Measurements from ENCODE around the gene ZNF91.
"Not testable (repeated sequence)": the region's sequence is repeated elsewhere in the genome, so short reads cannot be mapped to it uniquely, and the experiment has no call there.

Gene ZNF91

DNA sequence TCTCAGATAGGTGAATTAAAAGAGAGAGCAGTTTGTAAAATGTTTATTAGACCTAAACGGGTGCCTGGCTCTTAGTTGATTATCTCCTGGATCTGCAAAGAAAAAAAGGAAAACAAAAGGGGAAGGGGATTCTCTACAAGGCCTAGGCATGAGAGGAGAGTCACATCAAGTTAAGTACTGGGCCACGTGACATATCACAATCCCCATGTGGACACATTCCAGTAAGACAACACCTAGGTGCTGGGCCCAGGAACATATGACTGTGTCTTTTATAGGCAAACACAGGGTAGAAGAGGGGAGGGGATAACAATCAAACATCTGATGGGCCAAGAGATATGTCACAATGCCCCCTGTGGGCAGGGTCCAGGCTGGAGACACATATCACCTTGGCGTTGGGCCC, 4.2 kb upstream of the ZNF91 start:
- no peak for DNase-seq (ENCODE audit: extremely low read depth in 1 of 2, low read depth in 1 of 2)

GRCh38 chr19:23395722-23396117, 449 bp upstream of the ZNF91 start:
- DNase-seq (ENCODE audit: extremely low read depth in 1 of 2, low read depth in 1 of 2) = not testable (repeated sequence)

DNA sequence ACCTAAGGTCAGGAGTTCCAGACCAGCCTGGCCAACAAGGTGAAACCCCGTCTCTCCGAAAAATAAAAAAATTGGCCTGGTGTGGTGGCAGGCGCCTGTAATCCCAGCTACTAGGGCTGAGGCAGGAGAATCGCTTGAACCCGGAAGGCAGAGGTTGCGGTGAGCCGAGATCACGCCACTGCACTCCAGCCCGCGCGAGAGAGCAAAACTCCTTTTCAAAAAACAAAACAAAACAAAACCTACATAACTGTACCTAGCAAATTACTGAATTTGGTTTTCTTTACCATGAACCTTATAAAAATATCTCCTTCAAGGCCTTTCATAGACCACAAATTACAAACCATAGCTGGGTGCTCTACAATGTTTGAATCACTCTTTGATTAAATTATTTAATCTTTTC, 760 bp downstream of the ZNF91 start:
- DNase-seq (ENCODE audit: extremely low read depth in 1 of 2, low read depth in 1 of 2) = no peak

DNA sequence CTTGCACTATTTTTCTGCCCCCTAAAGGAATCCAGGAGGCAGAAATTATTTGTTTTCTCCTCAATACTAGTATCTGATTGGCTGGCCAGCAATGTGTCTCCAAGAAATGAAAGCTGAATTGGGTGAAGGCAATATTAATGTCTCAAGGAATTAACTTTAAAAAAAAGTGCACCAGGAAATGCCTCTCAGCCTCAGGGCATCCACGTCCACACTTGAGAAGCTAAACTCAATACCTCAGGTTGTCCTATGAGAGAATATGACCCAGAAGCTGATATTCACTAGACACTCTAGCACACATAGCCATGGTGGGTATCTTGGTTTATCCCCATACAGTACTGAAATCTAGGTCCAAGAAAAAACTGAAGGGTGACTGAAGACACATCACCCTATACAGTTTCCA, 2.1 kb downstream of the ZNF91 start:
- DNase-seq (ENCODE audit: extremely low read depth in 1 of 2, low read depth in 1 of 2) = no peak

DNA sequence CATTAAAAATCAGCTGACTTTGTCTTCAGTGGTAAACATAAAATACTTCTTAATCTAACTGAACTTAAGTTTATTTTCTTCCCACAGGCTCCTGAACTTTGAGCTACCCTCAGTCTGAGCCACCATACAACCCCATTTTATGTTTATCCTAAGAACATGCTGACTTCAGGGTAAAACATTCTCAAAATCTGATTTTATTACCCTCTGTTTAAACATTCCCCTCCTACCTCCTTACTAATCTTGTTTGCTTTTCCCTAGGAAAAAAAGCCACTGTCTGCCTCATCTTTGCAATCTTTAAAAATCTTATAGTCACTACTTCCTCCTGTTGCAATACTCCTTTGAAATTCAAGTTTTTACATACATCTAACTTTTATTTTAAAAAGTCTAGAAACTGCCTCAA, 4.0 kb downstream of the ZNF91 start:
- DNase-seq (ENCODE audit: extremely low read depth in 1 of 2, low read depth in 1 of 2) = no peak

DNA sequence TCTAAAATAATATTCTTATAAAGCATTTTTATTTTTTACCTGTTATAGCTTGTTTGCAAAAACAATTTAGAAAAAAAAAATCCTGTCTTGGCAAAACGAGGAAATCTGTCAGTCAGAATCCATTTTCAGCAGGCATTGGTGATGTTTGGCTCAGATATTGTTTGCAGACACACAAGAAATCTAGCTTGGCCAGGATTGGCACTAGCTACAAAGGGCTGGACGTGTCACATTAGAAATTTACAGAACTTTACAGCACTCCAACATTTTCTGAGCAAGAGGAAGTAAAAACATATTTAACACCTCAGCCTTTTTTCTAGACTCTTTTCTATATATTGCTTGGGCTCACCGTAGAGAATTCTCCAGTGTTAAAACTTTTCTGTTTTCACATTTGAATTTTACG, 9.9 kb downstream of the ZNF91 start:
- no peak for DNase-seq (ENCODE audit: extremely low read depth in 1 of 2, low read depth in 1 of 2)

GRCh38 chr19:23384858-23385257, 10.4 kb downstream of the ZNF91 start:
- DNase-seq (ENCODE audit: extremely low read depth in 1 of 2, low read depth in 1 of 2) = no peak

DNA sequence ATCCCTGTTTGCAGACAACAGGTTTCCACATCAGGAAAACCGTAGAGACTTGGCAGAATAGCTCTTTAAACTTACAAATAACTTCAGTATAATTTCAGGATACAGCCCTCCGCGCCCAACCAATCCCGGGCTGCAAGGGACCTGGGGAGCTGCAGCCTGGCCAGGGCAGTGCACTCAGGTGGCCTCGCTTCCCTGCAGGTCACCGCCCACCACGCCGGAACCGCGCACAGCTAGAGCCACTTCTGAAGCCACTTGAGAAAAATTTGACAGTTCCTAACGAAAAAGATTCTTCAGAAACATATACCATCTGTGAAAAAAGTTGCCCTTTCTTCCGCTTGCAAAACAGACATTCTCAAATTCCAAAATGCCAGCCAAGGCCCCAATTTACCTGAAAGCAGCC, 11.1 kb downstream of the ZNF91 start:
- no peak for DNase-seq (ENCODE audit: extremely low read depth in 1 of 2, low read depth in 1 of 2)

GRCh38 chr19:23382955-23383354, 12.3 kb downstream of the ZNF91 start:
- DNase-seq (ENCODE audit: extremely low read depth in 1 of 2, low read depth in 1 of 2) = no peak

- no peak for DNase-seq (ENCODE audit: extremely low read depth in 1 of 2, low read depth in 1 of 2)
Measured at GRCh38 chr19:23381114-23381513, 14.2 kb downstream of the ZNF91 start.

DNA sequence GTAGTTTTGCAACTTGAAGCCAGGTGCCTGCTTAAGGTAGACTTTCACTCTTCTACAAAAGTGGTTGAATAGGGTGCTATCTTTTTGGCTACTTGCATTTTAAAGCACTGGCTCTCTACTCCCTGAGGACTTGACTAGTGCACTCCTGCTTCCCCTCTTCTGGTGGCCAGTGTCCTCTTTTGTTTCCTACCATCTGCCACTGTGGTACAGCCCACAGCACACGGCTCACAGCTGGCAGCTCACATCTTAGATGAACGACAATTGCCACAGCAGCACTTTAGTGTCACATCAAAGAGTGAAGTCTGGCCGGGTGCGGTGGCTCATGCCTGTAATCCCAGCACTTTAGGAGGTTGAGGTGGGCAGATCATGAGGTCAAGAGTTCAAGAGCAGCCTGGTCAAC, 15.6 kb downstream of the ZNF91 start:
- DNase-seq (ENCODE audit: extremely low read depth in 1 of 2, low read depth in 1 of 2) = not testable (repeated sequence)

- no peak for DNase-seq (ENCODE audit: extremely low read depth in 1 of 2, low read depth in 1 of 2)
Measured at GRCh38 chr19:23378948-23379347, 16.3 kb downstream of the ZNF91 start.

DNA sequence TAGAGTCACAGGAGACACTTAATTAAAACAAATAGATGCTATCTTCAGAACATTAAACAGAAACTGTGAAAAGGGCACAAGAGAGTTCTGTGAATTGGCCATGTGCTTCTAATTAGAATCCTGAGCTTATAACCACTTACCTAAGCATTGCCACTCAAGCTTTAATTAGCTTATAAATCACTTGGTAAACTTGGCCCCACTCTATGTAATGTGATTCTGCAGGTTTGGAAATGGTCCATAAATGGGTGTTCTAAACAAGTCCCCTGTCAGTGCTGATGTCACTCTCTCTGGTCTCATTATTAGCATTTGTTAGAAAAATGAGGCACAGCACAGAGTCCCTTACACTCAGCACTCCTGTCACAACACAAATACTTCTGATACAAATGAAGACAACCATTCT, 18.0 kb downstream of the ZNF91 start:
- no peak for DNase-seq (ENCODE audit: extremely low read depth in 1 of 2, low read depth in 1 of 2)

DNA sequence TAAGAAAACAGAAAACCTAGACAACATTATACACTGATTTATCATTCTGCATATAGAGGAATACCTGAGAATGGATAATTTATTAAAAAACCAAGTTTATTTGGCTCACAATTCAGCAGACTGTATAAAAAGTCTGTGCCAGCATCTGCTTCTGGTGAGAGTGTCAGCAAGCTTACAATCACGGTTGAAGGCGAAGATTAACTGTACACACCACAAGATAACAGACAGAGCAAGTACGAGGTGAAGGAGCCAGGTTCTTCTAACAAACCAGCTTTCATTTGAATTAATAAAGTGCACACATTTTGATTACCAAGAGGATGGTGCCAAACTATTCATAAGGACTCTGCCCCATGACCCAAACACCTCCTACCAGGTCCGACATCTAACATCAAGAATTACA, 28.8 kb downstream of the ZNF91 start:
- no peak for DNase-seq (ENCODE audit: extremely low read depth in 1 of 2, low read depth in 1 of 2)

- not testable (repeated sequence) for DNase-seq (ENCODE audit: extremely low read depth in 1 of 2, low read depth in 1 of 2)
Measured at GRCh38 chr19:23366031-23366430, 29.2 kb downstream of the ZNF91 start.

DNA sequence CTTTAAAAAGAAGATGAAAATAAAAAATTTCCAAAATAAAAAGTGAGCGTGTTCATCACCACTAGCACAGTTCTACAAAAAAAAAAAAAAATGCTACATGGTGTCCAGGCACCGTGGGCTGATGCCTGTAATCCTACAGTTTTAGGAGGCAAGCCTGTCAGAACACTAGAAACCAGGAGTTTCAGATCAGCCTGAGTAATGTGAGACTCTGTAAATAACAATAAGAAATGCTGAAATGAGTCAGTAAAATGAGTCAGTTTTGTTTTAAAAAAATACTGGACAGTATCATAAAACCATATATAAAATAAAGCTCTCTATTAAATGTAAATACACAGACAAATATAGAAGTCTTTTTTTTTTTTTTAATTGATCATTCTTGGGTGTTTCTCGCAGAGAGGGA, 30.0 kb downstream of the ZNF91 start:
- no peak for DNase-seq (ENCODE audit: extremely low read depth in 1 of 2, low read depth in 1 of 2)

DNA sequence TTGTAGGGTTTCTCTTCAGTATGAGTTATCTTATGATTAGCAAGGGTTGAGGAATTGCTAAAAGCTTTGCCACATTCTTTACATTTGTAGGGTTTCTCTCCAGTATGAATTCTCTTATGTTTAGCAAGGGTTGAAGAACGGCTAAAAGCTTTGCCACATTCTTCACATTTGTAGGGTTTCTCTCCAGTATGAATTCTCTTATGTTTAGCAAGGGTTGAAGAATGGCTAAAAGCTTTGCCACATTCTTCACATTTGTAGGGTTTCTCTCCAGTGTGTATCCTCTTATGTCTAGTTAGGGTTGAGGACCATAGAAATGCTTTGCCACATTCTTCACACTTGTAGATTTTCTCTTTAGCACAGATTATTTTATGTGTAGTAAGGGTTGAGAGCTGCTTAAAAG, 33.4 kb downstream of the ZNF91 start:
- not testable (repeated sequence) for DNase-seq (ENCODE audit: extremely low read depth in 1 of 2, low read depth in 1 of 2)

- no peak for DNase-seq (ENCODE audit: extremely low read depth in 1 of 2, low read depth in 1 of 2)
Measured at GRCh38 chr19:23351806-23352205, 43.5 kb downstream of the ZNF91 start.

- no peak for DNase-seq (ENCODE audit: extremely low read depth in 1 of 2, low read depth in 1 of 2)
Measured at GRCh38 chr19:23346696-23347095, 48.6 kb downstream of the ZNF91 start.

DNA sequence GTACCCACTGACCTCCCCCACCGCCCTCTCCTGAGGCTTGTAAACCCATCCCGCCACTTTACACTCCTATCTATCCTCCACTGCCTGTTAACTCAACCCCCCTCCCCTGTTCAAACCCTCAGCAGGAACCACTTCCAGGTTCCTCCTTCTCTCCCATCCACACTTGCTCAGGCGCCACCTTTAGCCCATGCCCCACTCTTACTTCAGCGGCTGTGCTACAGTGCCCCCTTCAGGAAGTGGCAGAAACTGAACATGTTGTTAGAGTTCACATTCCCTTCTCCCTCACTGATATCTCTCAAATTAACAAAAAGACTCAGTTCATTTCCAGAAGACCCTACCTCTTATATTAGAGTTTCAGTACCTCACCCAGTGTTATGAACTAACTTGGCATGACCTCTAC, 49.4 kb downstream of the ZNF91 start:
- no peak for DNase-seq (ENCODE audit: extremely low read depth in 1 of 2, low read depth in 1 of 2)

GRCh38 chr19:23343434-23344010, 51.7 kb downstream of the ZNF91 start:
- DNase-seq (ENCODE audit: extremely low read depth in 1 of 2, low read depth in 1 of 2) = no peak

DNA sequence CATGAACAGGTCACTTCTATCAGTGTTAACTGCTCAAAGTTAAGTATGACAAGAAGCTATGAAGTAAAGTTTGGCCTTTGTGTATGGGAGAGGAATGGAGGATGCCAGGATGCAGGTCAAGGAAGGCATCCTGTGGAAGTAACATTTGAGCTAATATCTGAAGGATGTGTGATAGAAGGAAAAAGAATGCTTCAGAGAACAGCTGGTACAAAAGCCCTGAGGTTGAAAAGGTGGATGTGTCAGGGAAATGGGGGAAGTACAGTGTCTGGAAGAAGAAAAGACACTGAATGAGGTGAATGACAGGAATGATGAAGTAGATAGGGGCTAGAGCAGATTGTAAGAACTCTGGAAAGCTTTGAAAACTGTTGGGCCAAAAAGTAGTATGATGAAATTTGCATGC, 67.1 kb downstream of the ZNF91 start:
- no peak for DNase-seq (ENCODE audit: extremely low read depth in 1 of 2, low read depth in 1 of 2)

GRCh38 chr19:23321953-23322549, 73.2 kb downstream of the ZNF91 start:
- DNase-seq (ENCODE audit: extremely low read depth in 1 of 2, low read depth in 1 of 2) = no peak
